IMR-90 (cell line): Measurements from ENCODE around the gene GCM1. TPM values are rescaled to one million over a fixed set of nuclear protein-coding genes. Genes with fewer than 3 reads are reported as not detected.

Experiments used
- CEBPB ChIP-seq: IDR thresholded peaks from 2 replicates; pipeline ENCODE4 v1.6.1; 2012; ENCODE audit warnings: low read depth, low read length, improper control_type of control experiment
- MAFK ChIP-seq: IDR thresholded peaks from 2 replicates; pipeline ENCODE4 v1.6.1; 2012; ENCODE audit warnings: low read depth, low read length, improper control_type of control experiment
- RFX5 ChIP-seq: IDR thresholded peaks from 2 replicates; pipeline ENCODE4 v1.8.0; 2012; ENCODE audit warnings: low read depth, mild to moderate bottlenecking, low read length, moderate library complexity
- polyA plus RNA-seq, 3 experiments: library from polyadenylated mRNA; depleted of rRNA; stranded (reverse); fragments of >200 nt; gene quantifications; 2 replicates each; pipeline ENCODE4 v1.2.3, GENCODE V29; 2012; ENCODE audit warnings: low replicate concordance in 1 of 3
- total RNA-seq: library from RNA; depleted of rRNA; stranded (reverse); fragments of >200 nt; gene quantifications from 2 replicates; pipeline ENCODE4 v1.2.3, GENCODE V29; 2012

Gene GCM1
- total and polyA plus RNA-seq, 2 of the 4 experiments (the other 2 are of a cell fraction) = not detected

DNA sequence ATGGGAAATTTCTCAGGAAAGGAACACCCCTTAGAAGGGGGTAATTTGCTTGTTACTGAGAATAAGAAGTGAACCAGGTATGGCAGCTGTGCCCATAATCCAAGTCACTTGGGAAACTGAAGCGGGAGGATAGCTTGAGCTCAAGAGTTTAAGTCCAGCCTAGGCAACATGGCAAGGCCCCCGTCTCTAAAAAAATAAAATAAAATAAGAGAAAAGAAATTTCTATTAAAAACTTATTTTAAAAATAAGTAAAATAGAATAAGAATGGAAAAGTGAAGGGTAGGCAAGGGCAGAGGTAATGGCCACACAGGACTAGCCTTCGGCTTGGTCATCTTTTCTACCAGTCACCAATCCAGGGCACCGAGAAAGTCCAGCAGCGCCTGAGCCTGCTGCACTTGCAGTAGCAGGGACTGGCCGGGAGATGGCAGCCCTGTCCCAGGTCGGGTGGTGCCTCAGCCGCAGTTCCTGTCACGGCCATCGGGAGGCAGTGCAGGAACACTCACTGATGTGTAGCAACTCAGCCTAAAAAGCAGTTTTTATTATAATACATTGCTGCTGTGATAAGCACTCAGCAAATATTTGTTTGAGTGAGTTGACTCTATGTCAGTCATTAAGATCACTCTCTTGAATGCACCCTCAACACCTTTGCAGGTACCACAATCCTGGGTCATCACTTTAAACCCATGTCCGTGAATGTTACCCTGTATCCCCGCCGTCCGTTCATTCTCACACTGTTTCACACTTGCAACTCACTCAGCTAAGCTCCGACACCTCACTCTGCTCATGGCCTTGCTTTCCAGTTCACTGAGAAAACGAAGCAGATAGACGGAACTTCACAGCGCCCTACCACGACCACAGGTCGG is 23.2 kb upstream of the GCM1 start (continued):
- TF ChIP-seq CEBPB (0 out of 2 replicates have a peak, but pooled peaks have one; percentile 34), RFX5 (no peak), MAFK (0 out of 2 replicates have a peak, but pooled peaks have one; percentile 25)
